H1 (cell line): ENCODE results near the gene BRICD5. TPM values are rescaled to one million over a fixed set of nuclear protein-coding genes. Genes with fewer than 3 reads are reported as not detected.

Experiments
- CTCF ChIA-PET: fragments of 300-600 bp; sonication (Branson Sonifier 250); formaldehyde crosslinking; loops from one replicate; lab custom pipeline; 2021; ENCODE audit not compliant: partially characterized antibody; lab: Charles Lee
- POLR2A ChIA-PET: fragments of 300-600 bp; sonication (Branson Sonifier 250); formaldehyde crosslinking; loops from one replicate; lab custom pipeline; 2021; ENCODE audit warnings: inconsistent platforms; ENCODE audit not compliant: partially characterized antibody; lab: Charles Lee
- DNase-seq, 2 experiments: peaks; one replicate each; pipeline versions ENCODE4 v3.0.0 to v3.0.0-alpha.2; 2010 to 2022; ENCODE audit warnings: low spot score in 2 of 2, low read depth in 1 of 2, mixed read lengths in 1 of 2
- FAIRE-seq: peaks from 2 replicates; lab custom pipeline; 2011; peaks lifted over from hg19 to GRCh38; lab: Jason Lieb, UNC
- H2AFZ ChIP-seq: 2 replicates; pipeline ENCODE4 v1.8.1; 2012; ENCODE audit warnings: low read length, inconsistent platforms
- H2AK5ac ChIP-seq: 2 replicates; pipeline ENCODE4 v1.6.1; 2013; ENCODE audit warnings: low read depth, low read length
- H2BK120ac ChIP-seq: replicated peaks from 2 replicates; pipeline ENCODE3; 2013; ENCODE audit warnings: low read depth, low read length, inconsistent platforms
- H2BK12ac ChIP-seq: 2 replicates; pipeline ENCODE4 v1.6.1; 2013; ENCODE audit warnings: low read depth, low read length
- H2BK15ac ChIP-seq: 2 replicates; pipeline ENCODE4 v1.6.1; 2013; ENCODE audit warnings: low read length
- H2BK20ac ChIP-seq: 2 replicates; pipeline ENCODE4 v1.6.1; 2013; ENCODE audit warnings: low read length
- H2BK5ac ChIP-seq: 2 replicates; pipeline ENCODE4 v1.6.1; 2013; ENCODE audit warnings: low read depth, low read length
- H3K14ac ChIP-seq: 2 replicates; pipeline ENCODE4 v1.6.1; 2013; ENCODE audit warnings: inconsistent platforms; ENCODE audit not compliant: insufficient read length
- H3K18ac ChIP-seq: 2 replicates; pipeline ENCODE4 v1.6.1; 2013; ENCODE audit warnings: low read length; ENCODE audit errors: extremely low read depth
- H3K23ac ChIP-seq: 2 replicates; pipeline ENCODE4 v1.6.1; 2013; ENCODE audit warnings: inconsistent platforms; ENCODE audit not compliant: insufficient read length
- H3K23me2 ChIP-seq: 2 replicates; pipeline ENCODE4 v1.6.1; 2013; ENCODE audit warnings: low read depth, low read length
- H3K27ac ChIP-seq: 2 replicates; pipeline ENCODE4 v1.6.1; 2011; ENCODE audit warnings: low read depth, low read length, inconsistent platforms
- H3K27me3 ChIP-seq, 4 experiments: replicated peaks in 1 of 4; 1 replicate in 1 of 4; 2 replicates in 3 of 4; pipeline versions ENCODE4 v1.6.1 to v1.8.1; 2011 to 2013; ENCODE audit warnings: low read length in 3 of 4, mild to moderate bottlenecking in 3 of 4, inconsistent platforms in 2 of 4, mixed read lengths in 2 of 4, moderate library complexity in 1 of 4; ENCODE audit not compliant: control insufficient read depth in 3 of 4, insufficient read depth in 3 of 4; ENCODE audit errors: extremely low read depth in 1 of 4
- H3K36me3 ChIP-seq, 4 experiments: 2 replicates each; pipeline versions ENCODE4 v1.6.1 to v1.8.1; 2011 to 2013; ENCODE audit warnings: mild to moderate bottlenecking in 4 of 4, low read length in 3 of 4, moderate library complexity in 2 of 4, control low read depth in 1 of 4, inconsistent platforms in 1 of 4; ENCODE audit not compliant: insufficient read depth in 4 of 4, control insufficient read depth in 2 of 4
- H3K4ac ChIP-seq: replicated peaks from 2 replicates; pipeline ENCODE3; 2013; ENCODE audit warnings: low read length, low read depth, mixed read lengths, inconsistent platforms; ENCODE audit not compliant: insufficient read length
- H3K4me1 ChIP-seq, 4 experiments: replicated peaks in 1 of 4; 1 replicate in 1 of 4; 2 replicates in 3 of 4; pipeline versions ENCODE4 v1.6.1 to v1.8.1; 2011 to 2013; ENCODE audit warnings: low read length in 3 of 4, inconsistent platforms in 2 of 4, mixed read lengths in 1 of 4; ENCODE audit not compliant: insufficient read depth in 4 of 4, control insufficient read depth in 3 of 4
- H3K4me2 ChIP-seq, 2 experiments: 2 replicates each; pipeline versions ENCODE4 v1.6.1 to v1.8.1; 2011 to 2013; ENCODE audit warnings: low read depth in 2 of 2, low read length in 2 of 2, control low read depth in 1 of 2, inconsistent platforms in 1 of 2, mild to moderate bottlenecking in 1 of 2; ENCODE audit not compliant: insufficient read depth in 1 of 2
- H3K4me3 ChIP-seq, 4 experiments: fragments of 200-600, 300-600 bp in 1 of 4; sonication (generic), shearing (Covaris generic), sonication (Bioruptor Twin) in 1 of 4; 2 replicates each; pipeline versions ENCODE4 v1.5.1 to v1.8.1; 2011 to 2016; ENCODE audit warnings: low read length in 4 of 4, low read depth in 3 of 4, control low read depth in 2 of 4, inconsistent platforms in 2 of 4, mild to moderate bottlenecking in 2 of 4, mixed read lengths in 1 of 4, moderate library complexity in 1 of 4; ENCODE audit not compliant: insufficient read depth in 2 of 4; ENCODE audit errors: extremely low read depth in 1 of 4
- H3K56ac ChIP-seq: replicated peaks from 2 replicates; pipeline ENCODE3; 2013; ENCODE audit warnings: low read depth, mild to moderate bottlenecking, mixed read lengths, low read length, inconsistent platforms; ENCODE audit not compliant: insufficient read length
- H3K79me1 ChIP-seq: 2 replicates; pipeline ENCODE4 v1.6.1; 2013; ENCODE audit warnings: low read depth, low read length, control low read depth
- H3K79me2 ChIP-seq, 2 experiments: 2 replicates each; pipeline versions ENCODE4 v1.6.1 to v1.8.1; 2012 to 2013; ENCODE audit warnings: low read length in 2 of 2, mild to moderate bottlenecking in 2 of 2, inconsistent platforms in 1 of 2; ENCODE audit not compliant: insufficient read depth in 2 of 2, control insufficient read depth in 1 of 2
- H3K9ac ChIP-seq, 4 experiments: replicated peaks in 1 of 4; 1 replicate in 1 of 4; 2 replicates in 3 of 4; pipeline versions ENCODE4 v1.6.1 to v1.8.1; 2011 to 2013; ENCODE audit warnings: low read depth in 3 of 4, low read length in 3 of 4, control low read depth in 2 of 4, mild to moderate bottlenecking in 2 of 4, moderate library complexity in 2 of 4, inconsistent platforms in 1 of 4; ENCODE audit errors: extremely low read depth in 1 of 4
- H3K9me3 ChIP-seq, 2 experiments: 2 replicates each; pipeline versions ENCODE4 v1.6.1 to v1.8.1; 2012 to 2013; ENCODE audit warnings: mild to moderate bottlenecking in 2 of 2, moderate library complexity in 2 of 2, control low read depth in 1 of 2, inconsistent platforms in 1 of 2, low read depth in 1 of 2, low read length in 1 of 2, mixed read lengths in 1 of 2; ENCODE audit not compliant: insufficient read depth in 2 of 2
- H4K20me1 ChIP-seq, 2 experiments: replicated peaks in 1 of 2; 2 replicates each; pipeline versions ENCODE3 to v1.8.1; 2011 to 2013; ENCODE audit warnings: inconsistent platforms in 2 of 2, low read length in 2 of 2, mild to moderate bottlenecking in 1 of 2; ENCODE audit not compliant: insufficient read depth in 2 of 2, control insufficient read depth in 1 of 2
- H4K5ac ChIP-seq: 2 replicates; pipeline ENCODE4 v1.6.1; 2013; ENCODE audit warnings: low read length, low read depth, mixed read lengths, inconsistent platforms; ENCODE audit not compliant: insufficient read length
- H4K8ac ChIP-seq: 2 replicates; pipeline ENCODE4 v1.8.0; 2013; ENCODE audit warnings: mild to moderate bottlenecking, moderate library complexity, low read length, inconsistent platforms; ENCODE audit not compliant: insufficient read depth; ENCODE audit errors: extremely low read depth
- H4K91ac ChIP-seq: replicated peaks from 2 replicates; pipeline ENCODE3; 2013; ENCODE audit warnings: low read length, mixed read lengths, inconsistent platforms; ENCODE audit not compliant: insufficient read length
- POLR2A ChIP-seq, 2 experiments: IDR thresholded peaks; 1 replicate in 1 of 2; 2 replicates in 1 of 2; pipeline ENCODE4 v1.6.1; 2011; ENCODE audit warnings: low read depth in 2 of 2, low read length in 2 of 2, mild to moderate bottlenecking in 2 of 2; ENCODE audit errors: control extremely low read depth in 1 of 2
- SRF ChIP-seq: IDR thresholded peaks from 2 replicates; pipeline ENCODE4 v1.6.1; 2011; ENCODE audit warnings: mild to moderate bottlenecking, low read depth, low read length, moderate library complexity
- WGBS, 2 experiments: shearing (Covaris generic) in 1 of 2; methylation state at CpG; one replicate each; pipeline versions ENCODE4 v1.1.6 to v1.1.7; 2013 to 2015; ENCODE audit warnings: low lambda C conversion rate in 2 of 2, mixed read lengths in 2 of 2, inconsistent platforms in 1 of 2, low coverage in 1 of 2, missing lambda C conversion rate in 1 of 2; ENCODE audit not compliant: insufficient replicate concordance in 2 of 2, insufficient coverage in 1 of 2, insufficient read length in 1 of 2; ENCODE audit errors: extremely low coverage in 1 of 2, missing lambda C conversion rate in 1 of 2; 5-methylcytosine and 5-hydroxymethylcytosine counted together
- polyA plus RNA-seq, 7 experiments: library from polyadenylated mRNA; depleted of rRNA in 3 of 7; stranded (reverse) in 5 of 7; unstranded in 2 of 7; fragments of >200 nt in 5 of 7; fragments of 200-250 nt in 2 of 7; gene quantifications; 1 replicate in 5 of 7; 2 replicates in 1 of 7; 4 replicates in 1 of 7; pipeline versions ENCODE4 v1.2.1 to v1.2.3, GENCODE V29; 2011 to 2013; ENCODE audit warnings: missing spikeins in 2 of 7, mixed read lengths in 2 of 7
- total RNA-seq: library from RNA; stranded (reverse); fragmentation: NEBNext Ultra II Directional; extraction: Animal tissue kit (Norgen Biotek cat#: 25700); gene quantifications from 2 replicates; pipeline ENCODE4 v1.2.1, GENCODE V29; 2021
- TF ChIP-seq, protein P1 (sequence below): IDR thresholded peaks from 2 replicates; pipeline ENCODE4 v1.6.1; 2012; ENCODE audit warnings: inconsistent platforms

Gene BRICD5
- total and polyA plus RNA-seq, 2 of the 8 experiments (the other 6 are each of a cell fraction or from before 2014, with no cell fraction given) = 8.5 to 14.2 TPM

DNA sequence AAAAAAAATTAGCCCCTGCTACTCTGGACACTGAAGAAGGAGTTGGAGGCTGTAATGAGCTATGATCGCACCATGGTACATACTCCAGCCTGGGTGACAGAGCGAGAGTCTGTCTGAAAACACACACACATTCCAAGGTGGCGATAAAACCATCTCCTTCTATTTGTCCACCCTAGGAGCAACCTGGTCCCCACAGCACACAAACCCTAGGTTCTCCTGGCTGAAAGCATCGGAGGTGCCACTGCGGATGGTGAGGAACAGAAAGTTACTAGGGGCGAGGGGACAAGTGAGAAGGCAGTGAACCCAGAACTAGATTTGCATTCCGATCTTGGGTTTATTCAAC is 42.1 kb upstream of the BRICD5 start:
- Histone ChIP-seq H2BK20ac (no peak overlapping the region), H2AFZ (no peak overlapping the region), H3K23me2 (peaks cover 5% of the 10 kb centered on the region; the same call in 1 of the 2 replicates), H2AK5ac (no peak overlapping the region), H4K91ac (no peak overlapping the region), H3K36me3 (peaks cover 25 to 55% (median 43%) of the 10 kb centered on the region in 4 experiments), H4K8ac (no peak overlapping the region), H4K5ac (no peak overlapping the region), H3K4ac (no peak overlapping the region), H3K23ac (no peak overlapping the region), H3K9ac (no peak overlapping the region), H3K27ac (no peak overlapping the region), H2BK5ac (no peak overlapping the region; the same call in 1 of the 2 replicates), H3K9me3 (no peaks in the 10 kb centered on the region), H3K4me1 (peaks cover 4 to 6% (median 5%) of the 10 kb centered on the region in 4 experiments; a peak in 6 of 7 replicates), H3K79me2 (peaks cover 0 to 28% of the 10 kb centered on the region in 2 experiments; a peak in 2 of 4 replicates), H4K20me1 (peaks cover 15 to 18% of the 10 kb centered on the region in 2 experiments), H3K27me3 (no peaks in the 10 kb centered on the region), H3K79me1 (peaks cover 8% of the 10 kb centered on the region; the same call in 1 of the 2 replicates), H2BK120ac (no peak overlapping the region), H2BK12ac (no peak overlapping the region), H3K4me2 (no peak overlapping the region; a peak in 1 of 4 replicates)
- DNase-seq = no peak
- CTCF ChIA-PET = interaction anchor here (1.0 to 2.6 kb wide), 9 partner anchors 10 to 175 kb away, joined by 3 to 26 read pairs (median 6); no protein-coding TSS in a partner anchor
- TF ChIP-seq SRF = no peak
- TF ChIP-seq, protein P1, sequence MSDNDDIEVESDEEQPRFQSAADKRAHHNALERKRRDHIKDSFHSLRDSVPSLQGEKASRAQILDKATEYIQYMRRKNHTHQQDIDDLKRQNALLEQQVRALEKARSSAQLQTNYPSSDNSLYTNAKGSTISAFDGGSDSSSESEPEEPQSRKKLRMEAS = no peak
- peak in 1 of 2 experiments; percentile 37; a peak in 1 of 3 replicates for TF ChIP-seq POLR2A (IDR thresholded peaks at IDR 0.05; ENCODE audit: control extremely low read depth in 1 of 2, low read depth in 2 of 2, low read length in 2 of 2)
- TF ChIP-seq, all 59 proteins: peak for 1
- 94% methylated on average over 7 of the region's 7 CpGs; no CpG with 5 or more reads in 1 of the 2 experiments for WGBS, 2 experiments
- H3K14ac ChIP-seq = no peak overlapping the region
- FAIRE-seq = no peak
- H3K18ac ChIP-seq = no peak overlapping the region
- H3K4me3 ChIP-seq = no peak overlapping the region
- H3K56ac ChIP-seq = no peak overlapping the region
- H2BK15ac ChIP-seq = no peak overlapping the region
- POLR2A ChIA-PET = interaction anchor here (0.6 to 13.9 kb wide), 18 partner anchors 13 to 207 kb away, joined by 3 to 228 read pairs (median 6); partner anchors contain the start of genes DNASE1L2, E4F1, RAB26 and RNPS1
